ENCODE results near the gene BLID. TPM values are rescaled to one million over a fixed set of nuclear protein-coding genes. Genes with fewer than 3 reads are reported as not detected.

The BLID gene, protein sequence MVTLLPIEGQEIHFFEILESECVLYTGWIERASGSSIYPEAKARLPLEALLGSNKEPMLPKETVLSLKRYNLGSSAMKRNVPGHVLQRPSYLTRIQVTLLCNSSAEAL
- not detected in 2 replicates for total RNA-seq (2014; rRNA removed; shearing (Covaris generic))
- polyA plus RNA-seq (2014; cell fraction: nucleus; rRNA removed): not detected in 2 replicates

- no peak for DNase-seq (ENCODE audit: extremely low read depth, low read depth)
These were observed at the start of gene BLID for GRCh38 chr11:122115524-122116379. Gene BLID (minus strand): TSS chr11:122116215. CDS start chr11:122115922, 293 bp downstream.

DNA sequence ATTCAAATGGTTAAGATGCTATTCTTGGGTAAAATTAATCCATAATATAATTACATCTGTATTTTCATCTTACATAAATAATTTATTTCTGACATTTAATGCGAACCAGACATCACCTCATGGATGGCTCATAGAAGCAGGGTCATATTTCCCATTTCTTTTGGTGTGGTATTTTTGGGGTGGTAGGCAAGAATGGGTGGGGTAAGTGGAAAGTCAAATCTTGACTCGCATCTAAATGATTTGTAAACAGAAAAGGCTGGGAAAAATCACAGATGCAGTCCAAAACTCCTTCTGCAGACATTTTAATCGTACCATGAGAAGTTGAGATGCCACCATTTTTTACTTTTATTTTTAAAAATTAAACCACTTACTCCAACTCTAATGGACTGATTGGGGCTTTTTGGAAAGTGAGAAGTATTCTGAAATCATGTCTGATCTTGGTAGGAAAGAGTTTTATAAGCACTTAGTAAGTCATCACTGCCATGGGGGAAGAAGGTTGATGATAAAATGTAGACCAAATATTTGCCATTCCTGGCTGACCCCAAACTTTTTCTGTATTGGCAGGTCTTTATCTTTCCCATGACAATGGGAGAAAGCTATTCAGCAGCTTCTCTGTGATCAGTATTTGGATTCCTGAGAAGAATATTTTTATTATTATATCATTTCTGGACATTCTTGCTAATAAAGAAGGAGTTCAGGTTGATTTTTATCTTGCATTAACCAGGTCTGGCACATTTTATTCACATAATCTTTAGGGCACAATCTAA, 47.2 kb upstream of the BLID start:
- no peak for DNase-seq (ENCODE audit: extremely low read depth, low read depth)

DNA sequence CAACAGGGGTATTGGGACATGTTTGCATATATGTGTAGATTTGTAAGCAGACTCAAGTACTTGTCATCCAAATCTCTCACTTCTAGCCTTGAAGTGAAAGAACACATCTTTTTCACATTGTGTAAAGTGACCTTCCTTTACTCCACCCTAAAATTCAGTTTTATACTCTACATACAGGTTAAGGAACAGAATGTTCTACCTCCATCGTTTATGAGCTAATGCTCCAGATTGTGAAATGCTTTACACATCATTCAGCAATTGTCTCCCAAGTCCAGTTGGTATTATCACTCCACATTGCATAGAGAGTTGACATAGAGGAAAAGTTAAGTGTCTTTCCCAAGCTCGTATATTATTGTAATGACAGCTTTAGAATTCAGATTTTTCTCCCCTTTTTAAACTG, 46.1 kb upstream of the BLID start:
- no peak for DNase-seq (ENCODE audit: extremely low read depth, low read depth)

GRCh38 chr11:122160841-122161590, 45.0 kb upstream of the BLID start:
- no peak for DNase-seq (ENCODE audit: extremely low read depth, low read depth)

DNA sequence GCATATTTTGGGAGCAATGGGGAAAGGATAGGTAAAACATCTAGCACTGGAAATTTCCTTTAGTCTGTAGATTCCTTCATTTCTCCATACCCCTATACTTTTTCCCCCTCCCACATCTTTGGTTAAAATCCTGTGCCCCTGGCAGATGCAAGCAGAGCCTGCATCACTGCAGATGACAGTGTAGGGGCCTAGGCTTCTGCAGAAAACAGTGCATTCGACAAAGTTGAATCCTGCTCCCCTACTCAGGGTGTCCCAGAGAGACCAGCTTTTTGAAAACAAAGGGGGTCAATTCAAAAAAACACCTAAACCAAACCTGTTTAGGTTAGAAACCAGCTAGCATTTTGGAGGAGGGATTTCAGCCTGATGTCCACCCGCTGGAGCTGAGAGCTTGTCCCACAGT, 43.8 kb upstream of the BLID start:
- DNase-seq (ENCODE audit: extremely low read depth, low read depth): no peak

DNA sequence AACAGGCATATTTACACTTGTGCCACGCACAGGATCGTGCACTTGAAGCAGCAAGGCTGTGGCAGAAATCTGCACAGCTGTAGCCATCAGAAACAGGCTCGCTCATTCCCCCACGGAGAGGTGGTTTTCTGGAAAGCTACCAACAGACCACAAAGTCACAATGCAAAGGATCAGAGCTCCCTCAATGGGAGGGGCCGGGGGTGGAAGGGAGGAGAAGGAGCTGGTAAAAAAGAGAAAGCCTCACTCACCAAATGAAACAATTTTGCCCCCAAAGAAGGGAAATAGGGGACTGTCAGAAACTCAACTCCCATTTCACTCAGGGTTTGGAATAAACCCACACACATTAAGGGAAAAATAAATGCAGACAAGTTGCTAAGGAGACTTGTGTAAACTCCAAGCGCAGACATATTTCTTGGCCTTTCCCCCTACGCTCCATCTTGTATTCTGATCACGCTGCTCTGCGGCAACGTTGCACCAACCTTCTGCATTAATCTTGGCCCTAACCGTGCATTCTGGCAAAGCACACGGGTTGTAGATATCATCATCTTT, 43.2 kb upstream of the BLID start:
- no peak for DNase-seq (ENCODE audit: extremely low read depth, low read depth)

DNA sequence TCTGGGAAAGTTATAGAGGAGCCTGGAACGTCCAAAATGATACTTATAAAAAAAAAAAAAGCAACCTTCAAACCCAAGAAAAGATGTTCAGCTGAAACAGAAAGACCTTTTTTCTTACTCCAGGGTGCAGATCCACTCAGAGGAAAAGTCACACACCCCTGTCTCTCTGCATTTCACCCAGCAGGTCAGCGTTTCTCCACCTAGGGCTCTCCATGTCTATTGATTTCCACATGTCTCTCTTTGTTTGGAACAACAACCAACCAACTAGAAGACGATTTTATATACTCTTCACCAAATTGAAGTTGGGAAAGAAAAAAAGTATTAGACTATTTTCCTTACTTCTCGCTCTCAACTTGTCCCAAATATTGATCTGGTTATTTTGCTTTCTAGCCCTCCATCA, 42.2 kb upstream of the BLID start:
- no peak for DNase-seq (ENCODE audit: extremely low read depth, low read depth)

- DNase-seq (ENCODE audit: extremely low read depth, low read depth): no peak
These were observed 41.7 kb upstream of the BLID start for GRCh38 chr11:122157653-122158161.

DNA sequence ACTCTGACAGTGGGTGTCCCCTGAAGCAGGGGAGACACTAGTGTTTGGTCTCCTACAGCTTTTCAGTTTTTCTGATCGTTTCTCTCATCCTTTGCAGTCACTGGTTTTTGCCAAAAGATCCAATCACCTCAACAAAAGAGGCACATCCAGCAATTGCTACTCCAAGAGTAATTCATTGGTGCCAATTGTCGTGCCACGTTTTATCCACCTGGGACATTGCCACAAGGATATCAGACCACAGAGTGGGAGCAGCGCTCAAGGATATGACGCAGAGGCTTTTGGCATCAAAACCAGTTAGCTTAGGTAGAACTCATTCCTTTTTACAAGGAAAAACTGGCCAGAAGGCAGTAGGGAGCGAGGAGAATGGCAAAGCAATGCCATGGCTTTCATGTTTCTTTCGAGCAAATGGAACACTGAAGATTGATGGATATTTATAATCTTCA, 40.9 kb upstream of the BLID start:
- no peak for DNase-seq (ENCODE audit: extremely low read depth, low read depth)

DNA sequence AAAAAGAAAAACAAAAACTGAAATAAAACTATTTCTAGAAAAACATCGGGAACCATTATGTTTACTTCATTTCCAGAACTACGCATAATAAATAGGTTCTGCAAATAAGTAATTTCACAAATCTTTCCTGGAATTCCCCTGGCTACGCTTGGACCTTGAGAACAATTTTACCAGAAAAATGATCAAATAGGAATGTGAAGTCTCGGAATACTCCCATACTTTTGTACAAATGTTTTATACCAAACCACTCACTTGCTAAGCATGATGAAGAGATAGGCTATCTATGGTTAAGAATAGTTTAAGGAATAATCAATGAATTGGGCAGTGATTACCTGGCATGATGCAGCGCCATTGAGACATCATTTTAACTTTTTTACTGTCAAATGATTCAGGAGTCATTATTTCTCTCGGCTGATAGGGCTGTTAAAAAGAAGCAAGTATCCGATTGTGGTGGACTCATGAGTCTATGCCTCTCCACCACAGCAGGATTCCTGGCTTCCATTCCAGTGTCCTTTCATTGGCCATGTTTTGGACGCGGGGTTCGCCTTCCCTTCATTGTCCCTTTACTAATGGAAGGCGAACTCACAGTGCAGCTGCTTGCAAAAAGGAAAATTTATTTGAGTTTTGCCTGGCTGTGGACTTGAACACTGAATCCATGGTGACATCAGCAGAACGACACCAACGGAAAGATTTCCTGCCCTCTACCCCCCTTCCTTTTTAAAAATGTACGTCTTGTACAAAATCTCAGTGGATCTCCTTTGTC, 39.9 kb upstream of the BLID start:
- no peak for DNase-seq (ENCODE audit: extremely low read depth, low read depth)

DNA sequence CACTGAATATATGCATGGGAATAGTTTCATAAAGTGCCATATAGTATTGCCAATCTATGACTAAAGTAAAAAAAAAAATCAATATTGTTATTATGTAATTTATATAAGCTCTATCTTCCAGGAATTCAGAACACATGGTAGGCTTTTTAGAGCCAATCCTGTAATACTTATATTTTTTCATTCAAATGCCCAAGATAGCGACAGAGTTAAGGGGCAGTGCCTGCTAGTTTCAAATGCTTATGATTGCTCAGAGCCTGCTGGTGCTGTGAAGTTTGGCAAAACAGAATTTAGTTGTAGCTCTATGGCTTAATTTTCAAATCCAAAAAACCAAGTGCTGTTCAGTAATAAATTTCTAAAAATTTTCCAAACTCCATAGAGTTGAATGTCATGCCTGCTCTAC, 39.0 kb upstream of the BLID start:
- no peak for DNase-seq (ENCODE audit: extremely low read depth, low read depth)

GRCh38 chr11:122154227-122154626, 38.2 kb upstream of the BLID start:
- no peak for DNase-seq (ENCODE audit: extremely low read depth, low read depth)

- no peak for DNase-seq (ENCODE audit: extremely low read depth, low read depth)
These were observed 37.7 kb upstream of the BLID start for GRCh38 chr11:122153746-122154145.

- DNase-seq (ENCODE audit: extremely low read depth, low read depth): no peak
These were observed 34.5 kb upstream of the BLID start for GRCh38 chr11:122150216-122151124.

- no peak for DNase-seq (ENCODE audit: extremely low read depth, low read depth)
These were observed 33.2 kb upstream of the BLID start for GRCh38 chr11:122149202-122149601.

- no peak for DNase-seq (ENCODE audit: extremely low read depth, low read depth)
These were observed 30.5 kb upstream of the BLID start for GRCh38 chr11:122146475-122146874.

GRCh38 chr11:122145715-122146274, 29.8 kb upstream of the BLID start:
- no peak for DNase-seq (ENCODE audit: extremely low read depth, low read depth)

DNA sequence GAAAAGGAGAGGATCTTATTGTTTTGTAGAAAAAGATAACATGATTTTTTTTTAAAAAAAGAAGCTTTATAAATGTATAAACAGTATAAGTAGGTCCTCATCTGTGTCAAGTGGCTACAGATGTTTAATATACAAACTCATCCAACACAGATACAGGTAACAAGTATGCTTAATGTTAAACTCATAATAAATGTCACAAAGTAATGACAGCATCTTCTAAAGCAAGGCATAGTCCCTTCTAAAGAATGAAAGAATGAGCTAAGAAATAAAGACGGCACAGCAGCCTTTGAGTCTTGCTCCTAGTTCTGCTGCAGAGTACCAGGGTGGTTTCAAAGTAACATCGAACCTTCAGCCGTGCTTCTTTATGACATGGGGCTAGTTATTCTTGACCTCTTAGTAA, 28.7 kb upstream of the BLID start:
- no peak for DNase-seq (ENCODE audit: extremely low read depth, low read depth)

Measured in NCI-H460 (cell line).